GM12892 (cell line): ENCODE data around the gene VAMP1.

Source experiments
- POLR2A ChIP-seq: IDR thresholded peaks from 2 replicates; pipeline ENCODE4 v1.6.1; 2011; ENCODE audit warnings: low read depth, low read length, control low read depth
- POLR2AphosphoS5 ChIP-seq: IDR thresholded peaks from 2 replicates; pipeline ENCODE4 v1.6.1; 2011; ENCODE audit warnings: low read depth, low read length, control low read depth
- TAF1 ChIP-seq: IDR thresholded peaks from 2 replicates; pipeline ENCODE4 v1.6.1; 2011; ENCODE audit warnings: low read depth, mild to moderate bottlenecking, control low read depth, low read length, borderline replicate concordance

- no peak for TF ChIP-seq TAF1
- TF ChIP-seq POLR2A: peak; percentile 50; the same call in 1 of the 2 replicates
- TF ChIP-seq POLR2AphosphoS5: peak; percentile 69; the same call in 1 of the 2 replicates
Measured at GRCh38 chr12:6452944-6453630, 17.4 kb downstream of the VAMP1 start.
